Stomach (tissue), 9 donors: ENCODE measurements around the gene CENPO. TPM values are rescaled to one million over a fixed set of nuclear protein-coding genes. Genes with fewer than 3 reads are reported as not detected.

ENCODE experiments used
- DNase-seq, 2 donors: peaks; one replicate each; pipeline versions ENCODE4 v3.0.0 to v3.0.0-alpha.2; 2013 to 2019
- H3K27ac ChIP-seq, 5 donors: fragments of 200-600 bp in 4 of 5; sonication (generic) in 4 of 5; one replicate each; pipeline ENCODE4 v1.5.1; 2013 to 2019; ENCODE audit warnings: mild to moderate bottlenecking in 1 of 5, moderate library complexity in 1 of 5
- H3K27me3 ChIP-seq, 3 donors: fragments of 200-600 bp; sonication (generic); one replicate each; pipeline ENCODE4 v1.5.1; 2017 to 2019; ENCODE audit warnings: mixed run types in 1 of 3
- H3K36me3 ChIP-seq, 4 donors: fragments of 200-600 bp; sonication (generic); 1 replicate in 3 of 4; 2 replicates in 1 of 4; pipeline ENCODE4 v1.5.1; 2016 to 2019
- H3K4me1 ChIP-seq, 4 donors: fragments of 200-600 bp; sonication (generic); one replicate each; pipeline ENCODE4 v1.5.1; 2016 to 2019
- H3K4me3 ChIP-seq, 4 donors: fragments of 200-600 bp; sonication (generic) in 3 of 4; one replicate each; pipeline ENCODE4 v1.5.1; 2016 to 2019; ENCODE audit warnings: mild to moderate bottlenecking in 1 of 4
- H3K9me3 ChIP-seq, 4 donors: fragments of 200-600 bp; sonication (generic); one replicate each; pipeline ENCODE4 v1.5.1; 2016 to 2019
- CTCF ChIP-seq, 7 experiments: fragments of 450-650 bp in 4 of 7; fragments of 200-600 bp in 3 of 7; sonication (generic) in 3 of 7; IDR thresholded peaks; one replicate each; pipeline ENCODE4 v1.5.1; 2016 to 2019; ENCODE audit warnings: antibody characterized with exemption in 7 of 7, control low read depth in 2 of 7, mild to moderate bottlenecking in 1 of 7
- EP300 ChIP-seq: sonication (generic); formaldehyde crosslinking; IDR thresholded peaks from one replicate; pipeline ENCODE4 v1.6.1; 2017; ENCODE audit warnings: antibody characterized with exemption
- POLR2A ChIP-seq, 4 donors: fragments of 450-650 bp; IDR thresholded peaks; one replicate each; pipeline ENCODE4 v1.6.1; 2016; ENCODE audit warnings: antibody characterized with exemption in 4 of 4, control low read depth in 2 of 4, mild to moderate bottlenecking in 1 of 4, moderate library complexity in 1 of 4
- POLR2AphosphoS5 ChIP-seq, 3 donors: sonication (generic); formaldehyde crosslinking; IDR thresholded peaks; one replicate each; pipeline ENCODE4 v1.6.1; 2016; ENCODE audit warnings: antibody characterized with exemption in 3 of 3
- WGBS, 5 donors: extraction: QIAGEN DNeasy Blood & Tissue Kit in 3 of 5; methylation state at CpG; one replicate each; pipeline versions ENCODE4 v1.1.5 to v1.1.7; 2013 to 2018; 5-methylcytosine and 5-hydroxymethylcytosine counted together
- intact Hi-C: fragments of 100-400 bp; cut with DNase I; formaldehyde crosslinking; loops from one replicate; pipeline ENCODE4 v1.15.1; 2023; ENCODE audit warnings: low total_unique reads
- polyA plus RNA-seq, 3 donors: library from polyadenylated mRNA; stranded (reverse); fragments of 200-250 nt; gene quantifications; one replicate each; pipeline ENCODE4 v1.2.3, GENCODE V29; 2013
- total RNA-seq, 5 donors: library from RNA; depleted of rRNA; stranded (reverse); fragments of >200 nt; gene quantifications; one replicate each; pipeline versions ENCODE4 v1.1.0 to v1.2.3, GENCODE V29; 2014 to 2016
- donor health status: healthy with polysubstance abuse.
- donor health status: Bipolar disorder and iron deficiency.
- donor health status: healthy.

Gene CENPO
- total and polyA plus RNA-seq, 8 donors: 1.3 to 70.0 (median 5.0) TPM

- H3K9me3 ChIP-seq: no peaks in the 10 kb centered on the region
- TF ChIP-seq POLR2AphosphoS5 (IDR thresholded peaks at IDR 0.05): no peak
- TF ChIP-seq POLR2A (IDR thresholded peaks at IDR 0.05): no peak
- TF ChIP-seq EP300: no peak
- TF ChIP-seq CTCF (IDR thresholded peaks at IDR 0.05): no peak
- WGBS, 5 donors: 95 to 96% (median 96%) methylated on average over 37 to 39 of the region's 39 CpGs
- no peak overlapping the region for H3K4me3 ChIP-seq
- H3K27me3 ChIP-seq: no peaks in the 10 kb centered on the region
- no peak for DNase-seq
- no peak overlapping the region for H3K27ac ChIP-seq
- peaks cover 0 to 54% (median 40%) of the 10 kb centered on the region in 4 donors for H3K36me3 ChIP-seq
- intact Hi-C loops: no loop called here
- H3K4me1 ChIP-seq: no peaks in the 10 kb centered on the region
Measured at GRCh38 chr2:24842081-24843050, 49.1 kb downstream of the CENPO start.

- Histone ChIP-seq H3K27ac (no peak overlapping the region), H3K27me3 (no peaks in the 10 kb centered on the region), H3K9me3 (peaks cover 0 to under 1% (median 0%) of the 10 kb centered on the region in 4 donors), H3K36me3 (peaks cover 0 to 44% (median 31%) of the 10 kb centered on the region in 4 donors), H3K4me3 (no peak overlapping the region), H3K4me1 (no peaks in the 10 kb centered on the region)
- intact Hi-C loops: no loop called here
- 92 to 96% (median 93%) methylated on average over 12 of the region's 12 CpGs for WGBS, 5 donors
- no peak for TF ChIP-seq EP300
- TF ChIP-seq CTCF (IDR thresholded peaks at IDR 0.05): no peak
- no peak for TF ChIP-seq POLR2A (IDR thresholded peaks at IDR 0.05)
- no peak for TF ChIP-seq POLR2AphosphoS5 (IDR thresholded peaks at IDR 0.05)
- no peak for DNase-seq
Measured at GRCh38 chr2:24843330-24843860, 50.2 kb downstream of the CENPO start.

- no peak overlapping the region for H3K4me3 ChIP-seq
- H3K27ac ChIP-seq: no peak overlapping the region
- peaks cover 0 to 40% (median 26%) of the 10 kb centered on the region in 4 donors for H3K36me3 ChIP-seq
- no peaks in the 10 kb centered on the region for H3K4me1 ChIP-seq
- intact Hi-C loops: no loop called here
- TF ChIP-seq EP300 (no peak), CTCF (IDR thresholded peaks at IDR 0.05) (no peak), POLR2A (IDR thresholded peaks at IDR 0.05) (no peak), POLR2AphosphoS5 (IDR thresholded peaks at IDR 0.05) (no peak)
- no peaks in the 10 kb centered on the region for H3K27me3 ChIP-seq
- no peak for DNase-seq
- 90 to 98% (median 96%) methylated on average over 9 of the region's 9 CpGs for WGBS, 5 donors
- peaks cover 0 to 7% (median 0%) of the 10 kb centered on the region in 4 donors for H3K9me3 ChIP-seq
Measured at GRCh38 chr2:24844023-24844685, 50.9 kb downstream of the CENPO start.

DNA sequence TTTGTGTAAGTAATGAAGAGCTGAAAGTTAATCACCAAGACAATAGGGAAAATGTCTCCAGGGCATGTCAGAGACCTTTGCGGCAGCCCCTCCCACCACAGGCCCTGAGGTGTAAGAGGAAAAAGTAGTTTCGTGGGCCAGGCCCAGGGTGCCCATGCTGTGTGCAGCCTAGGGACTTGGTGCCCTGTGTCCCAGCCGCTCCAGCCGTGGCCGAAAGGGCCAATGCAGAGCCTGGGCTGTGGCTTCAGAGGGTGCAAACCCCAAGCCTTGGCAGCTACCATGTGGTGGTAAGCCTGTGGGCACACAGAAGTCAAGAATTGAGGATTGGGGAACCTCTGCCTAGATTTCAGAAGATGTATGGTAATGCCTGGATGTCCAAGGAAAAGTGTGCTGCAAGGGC is 52.5 kb downstream of the CENPO start:
- WGBS, 5 donors: 95 to 97% (median 96%) methylated on average over 5 of the region's 5 CpGs
- Histone ChIP-seq H3K36me3 (peaks cover 0 to 25% (median 13%) of the 10 kb centered on the region in 4 donors), H3K27me3 (no peaks in the 10 kb centered on the region), H3K27ac (no peak overlapping the region), H3K4me1 (no peaks in the 10 kb centered on the region), H3K9me3 (peaks cover 0 to 7% (median 0%) of the 10 kb centered on the region in 4 donors), H3K4me3 (no peak overlapping the region)
- no peak for DNase-seq
- no peak for TF ChIP-seq CTCF (IDR thresholded peaks at IDR 0.05)
- no peak for TF ChIP-seq EP300
- TF ChIP-seq POLR2A (IDR thresholded peaks at IDR 0.05): no peak
- no peak for TF ChIP-seq POLR2AphosphoS5 (IDR thresholded peaks at IDR 0.05)
- intact Hi-C loops: no loop called here
